Keratinocyte (primary cell): ENCODE results near the gene ZMYND8. TPM values are rescaled to one million over a fixed set of nuclear protein-coding genes. Genes with fewer than 3 reads are reported as not detected.

Source experiments
- DNase-seq: peaks from one replicate; pipeline ENCODE4 v3.0.0-alpha.2; 2011; ENCODE audit warnings: low read depth, missing footprints, low spot score
- FAIRE-seq: peaks from 2 replicates; lab custom pipeline; 2011; peaks lifted over from hg19 to GRCh38; lab: Jason Lieb, UNC
- H2AFZ ChIP-seq: 2 replicates; pipeline ENCODE4 v1.6.0; 2012; ENCODE audit warnings: low read length, control low read depth, inconsistent platforms; ENCODE audit not compliant: control insufficient read depth
- H3K27ac ChIP-seq: 2 replicates; pipeline ENCODE4 v1.5.1; 2011; ENCODE audit warnings: low read length; ENCODE audit not compliant: control insufficient read depth, insufficient read depth
- H3K27me3 ChIP-seq: 3 replicates; pipeline ENCODE4 v1.6.0; 2011; ENCODE audit warnings: low read length; ENCODE audit not compliant: control insufficient read depth, insufficient read depth; ENCODE audit errors: extremely low read depth
- H3K36me3 ChIP-seq, 2 experiments: 2 replicates in 1 of 2; 3 replicates in 1 of 2; pipeline ENCODE4 v1.5.1; 2011; ENCODE audit warnings: low read length in 2 of 2, mild to moderate bottlenecking in 1 of 2; ENCODE audit not compliant: control insufficient read depth in 2 of 2, insufficient read depth in 2 of 2; ENCODE audit errors: extremely low read depth in 1 of 2
- H3K4me1 ChIP-seq: 3 replicates; pipeline ENCODE4 v1.5.1; 2011; ENCODE audit warnings: low read length; ENCODE audit not compliant: control insufficient read depth, insufficient read depth; ENCODE audit errors: extremely low read depth
- H3K4me2 ChIP-seq: 3 replicates; pipeline ENCODE4 v1.6.0; 2011; ENCODE audit warnings: low read depth, low read length; ENCODE audit not compliant: control insufficient read depth, insufficient read depth; ENCODE audit errors: extremely low read depth
- H3K4me3 ChIP-seq, 3 experiments: fragments of 200-600 bp in 1 of 3; sonication (generic) in 1 of 3; 2 replicates in 2 of 3; 3 replicates in 1 of 3; pipeline ENCODE4 v1.5.1; 2011 to 2016; ENCODE audit warnings: low read length in 3 of 3, mild to moderate bottlenecking in 3 of 3, control low read depth in 2 of 3, inconsistent platforms in 1 of 3, low read depth in 1 of 3, mixed read lengths in 1 of 3, mixed run types in 1 of 3, moderate library complexity in 1 of 3; ENCODE audit not compliant: control insufficient read depth in 2 of 3, insufficient read depth in 2 of 3; ENCODE audit errors: extremely low read depth in 1 of 3
- H3K79me2 ChIP-seq: 2 replicates; pipeline ENCODE4 v1.6.0; 2012; ENCODE audit warnings: low read length; ENCODE audit not compliant: control insufficient read depth, insufficient read depth
- H3K9ac ChIP-seq: 3 replicates; pipeline ENCODE4 v1.6.0; 2011; ENCODE audit warnings: low read length; ENCODE audit not compliant: control insufficient read depth, insufficient read depth; ENCODE audit errors: extremely low read depth
- H3K9me1 ChIP-seq: 3 replicates; pipeline ENCODE4 v1.6.0; 2011; ENCODE audit warnings: low read length; ENCODE audit not compliant: control insufficient read depth, insufficient read depth; ENCODE audit errors: extremely low read depth
- H3K9me3 ChIP-seq: 2 replicates; pipeline ENCODE4 v1.5.1; 2012; ENCODE audit warnings: low read depth, low read length; ENCODE audit not compliant: control insufficient read depth
- H4K20me1 ChIP-seq: 3 replicates; pipeline ENCODE4 v1.6.0; 2011; ENCODE audit warnings: low read length; ENCODE audit not compliant: control insufficient read depth, insufficient read depth; ENCODE audit errors: extremely low read depth
- CTCF ChIP-seq, 3 experiments: IDR thresholded peaks in 1 of 3; conservative IDR thresholded peaks in 1 of 3; optimal IDR thresholded peaks in 1 of 3; 2 replicates in 2 of 3; 3 replicates in 1 of 3; pipeline versions ENCODE3 to v1.5.1; 2011; ENCODE audit warnings: low read length in 3 of 3, mild to moderate bottlenecking in 3 of 3, moderate library complexity in 2 of 3, control low read depth in 1 of 3, inconsistent platforms in 1 of 3; ENCODE audit not compliant: insufficient read depth in 2 of 3; ENCODE audit errors: extremely low read depth in 1 of 3
- EZH2 ChIP-seq: IDR thresholded peaks from one replicate; pipeline ENCODE4 v1.6.1; 2012; ENCODE audit warnings: inconsistent platforms, mild to moderate bottlenecking, low read length, moderate library complexity
- dilution Hi-C: fragments of 300-500 bp; cut with MboI; formaldehyde crosslinking; loops from one replicate; pipeline ENCODE4 v1.7.0; 2020; ENCODE audit warnings: low sequenced_read_pairs; ENCODE audit not compliant: extremely low pct_ligation_motif_present
- polyA plus RNA-seq, 5 experiments: library from polyadenylated mRNA; depleted of rRNA in 3 of 5; stranded (reverse) in 3 of 5; stranded (forward) in 1 of 5; unstranded in 1 of 5; fragments of >200 nt; gene quantifications; 1 replicate in 1 of 5; 2 replicates in 3 of 5; 3 replicates in 1 of 5; pipeline versions ENCODE4 v1.2.1 to v1.2.3, GENCODE V29; 2011 to 2012; ENCODE audit warnings: missing spikeins in 2 of 5, low read depth in 1 of 5, low replicate concordance in 1 of 5

ZMYND8 gene
- polyA plus RNA-seq, 1 donor (not counting 4 experiments of a cell fraction or from before 2014, with no cell fraction given) = 39.8 TPM

DNA sequence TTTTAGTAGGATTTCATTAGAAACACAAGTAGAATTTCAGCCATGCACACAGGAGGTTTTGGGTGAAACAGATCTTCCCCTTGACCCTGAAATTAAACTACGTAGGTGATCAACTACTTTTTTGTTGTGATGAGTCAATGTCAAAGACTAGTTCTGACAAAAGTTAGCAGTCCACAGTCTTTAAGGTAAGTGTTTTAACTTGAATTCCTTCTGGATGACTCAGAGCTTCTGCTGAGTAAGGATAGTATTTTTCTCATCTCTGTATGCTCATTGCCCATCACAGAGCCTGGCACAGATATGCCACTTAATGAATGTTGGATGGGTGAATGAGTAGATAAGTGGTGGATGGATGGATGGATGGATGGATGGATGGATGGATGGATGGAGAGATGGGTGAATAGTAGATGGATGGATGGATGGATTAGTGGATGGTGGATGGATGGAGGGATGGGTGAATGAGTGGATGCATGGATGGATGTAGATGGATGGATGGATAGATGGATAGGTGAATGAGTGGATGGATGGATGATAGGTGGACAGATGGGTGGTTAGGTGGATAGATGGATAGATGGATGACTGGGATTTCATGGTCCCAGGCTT, 165.3 kb downstream of the ZMYND8 start:
- Histone ChIP-seq H3K4me3 (no peak overlapping the region), H3K4me2 (peak overlapping the region; percentile 9), H3K27ac (peak overlapping the region; percentile 42), H3K79me2 (no peaks in the 10 kb centered on the region), H3K36me3 (no peaks in the 10 kb centered on the region), H3K9ac (no peak overlapping the region), H3K9me1 (no peaks in the 10 kb centered on the region), H2AFZ (no peak overlapping the region), H3K4me1 (peaks cover 12% of the 10 kb centered on the region), H3K27me3 (no peaks in the 10 kb centered on the region), H4K20me1 (no peaks in the 10 kb centered on the region), H3K9me3 (no peaks in the 10 kb centered on the region)
- dilution Hi-C loops = no loop called here
- DNase-seq (peak; percentile 68), FAIRE-seq (peak; percentile 93)
- TF ChIP-seq CTCF (optimal IDR thresholded peaks at IDR 0.05 in 1 of 3, IDR thresholded peaks at IDR 0.05 in 1 of 3, conservative IDR thresholded peaks at IDR 0.05 in 1 of 3; ENCODE audit: extremely low read depth in 1 of 3, insufficient read depth in 2 of 3, low read length in 3 of 3) = no peak
- no peak for TF ChIP-seq EZH2

DNA sequence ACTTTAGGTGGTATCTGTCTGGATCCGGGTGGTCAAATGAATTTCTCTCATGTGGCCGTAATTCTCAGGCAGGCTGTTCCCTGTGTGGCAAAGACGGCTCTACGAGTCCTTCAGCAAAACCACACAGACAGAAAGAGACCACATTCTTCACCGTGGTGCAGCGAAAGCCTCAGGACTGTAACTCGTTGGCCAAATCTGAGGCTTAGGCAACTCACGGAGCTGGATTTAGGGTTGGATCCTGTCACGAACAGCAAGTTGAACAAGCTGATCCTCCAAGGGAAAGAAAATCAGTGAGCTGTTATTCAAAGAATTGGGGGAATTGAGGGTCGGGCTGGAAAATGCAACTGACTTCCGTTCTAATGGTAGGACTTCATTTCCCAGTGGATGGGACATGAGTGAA, 167.4 kb downstream of the ZMYND8 start:
- H3K4me2 ChIP-seq = no peak overlapping the region
- H3K9ac ChIP-seq = no peak overlapping the region
- no peak for FAIRE-seq
- H4K20me1 ChIP-seq = no peaks in the 10 kb centered on the region
- no peaks in the 10 kb centered on the region for H3K36me3 ChIP-seq
- no peaks in the 10 kb centered on the region for H3K27me3 ChIP-seq
- no peaks in the 10 kb centered on the region for H3K9me3 ChIP-seq
- H2AFZ ChIP-seq = no peak overlapping the region
- H3K4me1 ChIP-seq = peaks cover 12% of the 10 kb centered on the region
- no peaks in the 10 kb centered on the region for H3K9me1 ChIP-seq
- H3K27ac ChIP-seq = no peak overlapping the region
- no peak for DNase-seq
- no peaks in the 10 kb centered on the region for H3K79me2 ChIP-seq
- dilution Hi-C loops = no loop called here
- H3K4me3 ChIP-seq = no peak overlapping the region
- no peak for TF ChIP-seq EZH2

DNA sequence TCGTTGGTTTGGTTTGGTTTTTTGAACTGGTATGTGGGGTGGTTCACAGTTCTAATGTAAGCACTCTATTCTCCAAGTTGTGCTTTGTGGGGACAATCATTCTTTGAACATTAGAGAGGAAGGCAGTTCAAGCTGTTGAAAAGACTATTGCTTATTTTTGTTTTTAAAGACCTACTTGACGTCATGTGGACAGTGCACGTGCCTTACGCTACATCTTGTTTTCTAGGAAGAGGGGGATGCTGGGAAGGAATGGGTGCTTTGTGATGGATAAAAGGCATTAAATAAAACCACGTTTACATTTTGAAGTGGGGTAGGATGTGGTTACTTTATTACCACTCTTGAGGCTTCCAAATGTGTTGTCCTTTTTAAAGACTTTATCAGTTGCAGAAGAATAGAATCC, 168.0 kb downstream of the ZMYND8 start:
- no peaks in the 10 kb centered on the region for H3K9me1 ChIP-seq
- no peak overlapping the region for H3K4me2 ChIP-seq
- no peak for FAIRE-seq
- H4K20me1 ChIP-seq = no peaks in the 10 kb centered on the region
- no peak for DNase-seq
- no peak overlapping the region for H2AFZ ChIP-seq
- H3K27me3 ChIP-seq = no peaks in the 10 kb centered on the region
- peaks cover 12% of the 10 kb centered on the region for H3K4me1 ChIP-seq
- dilution Hi-C loops = no loop called here
- H3K9ac ChIP-seq = no peak overlapping the region
- no peaks in the 10 kb centered on the region for H3K79me2 ChIP-seq
- H3K36me3 ChIP-seq = no peaks in the 10 kb centered on the region
- no peaks in the 10 kb centered on the region for H3K9me3 ChIP-seq
- no peak overlapping the region for H3K27ac ChIP-seq
- H3K4me3 ChIP-seq = no peak overlapping the region
- TF ChIP-seq EZH2 = no peak
- TF ChIP-seq CTCF (optimal IDR thresholded peaks at IDR 0.05 in 1 of 3, IDR thresholded peaks at IDR 0.05 in 1 of 3, conservative IDR thresholded peaks at IDR 0.05 in 1 of 3; ENCODE audit: extremely low read depth in 1 of 3, insufficient read depth in 2 of 3, low read length in 3 of 3) = no peak
